GM19238 (cell line): Measurements from ENCODE around the gene GRM4.
"Not testable (repeated sequence)": the region's sequence is repeated elsewhere in the genome, so short reads cannot be mapped to it uniquely, and the experiment has no call there.

ENCODE experiments used
- DNase-seq: peaks from one replicate; pipeline ENCODE4 v3.0.0; 2011; ENCODE audit warnings: low spot score; ENCODE audit not compliant: insufficient read length

The GRM4 gene

GRCh38 chr6:34022873-34023255 is 123.0 kb downstream of the GRM4 start:
- no peak for DNase-seq

GRCh38 chr6:34022250-34022872 is 123.5 kb downstream of the GRM4 start:
- no peak for DNase-seq

GRCh38 chr6:34021554-34022190 is 124.2 kb downstream of the GRM4 start:
- DNase-seq = no peak

GRCh38 chr6:34020807-34021553 is 124.9 kb downstream of the GRM4 start:
- no peak for DNase-seq

GRCh38 chr6:34020278-34020677 is 125.6 kb downstream of the GRM4 start:
- no peak for DNase-seq

GRCh38 chr6:34018961-34019606 is 126.8 kb downstream of the GRM4 start:
- no peak for DNase-seq

GRCh38 chr6:34018026-34018425 is 127.9 kb downstream of the GRM4 start:
- DNase-seq = no peak

GRCh38 chr6:34017106-34017805 is 128.6 kb downstream of the GRM4 start:
- no peak for DNase-seq

- DNase-seq = not testable (repeated sequence)
Observed at GRCh38 chr6:34016573-34016972, 129.3 kb downstream of the GRM4 start.

- DNase-seq = no peak
Observed at GRCh38 chr6:34015586-34015985, 130.3 kb downstream of the GRM4 start.

- no peak for DNase-seq
Observed at GRCh38 chr6:34011264-34011663, 134.6 kb downstream of the GRM4 start.

- no peak for DNase-seq
Observed at GRCh38 chr6:34005901-34006531, 139.9 kb downstream of the GRM4 start.

GRCh38 chr6:34004706-34005105 is 141.2 kb downstream of the GRM4 start:
- DNase-seq = no peak

- no peak for DNase-seq
Observed at GRCh38 chr6:34003962-34004361, 141.9 kb downstream of the GRM4 start.

- no peak for DNase-seq
Observed at GRCh38 chr6:34001706-34002621, 143.9 kb downstream of the GRM4 start.

GRCh38 chr6:34000281-34000680 is 145.6 kb downstream of the GRM4 start:
- no peak for DNase-seq

GRCh38 chr6:33999567-33999966 is 146.3 kb downstream of the GRM4 start:
- DNase-seq = no peak

GRCh38 chr6:33998660-33999059 is 147.2 kb downstream of the GRM4 start:
- no peak for DNase-seq

GRCh38 chr6:33997265-33997664 is 148.6 kb downstream of the GRM4 start:
- no peak for DNase-seq

GRCh38 chr6:33996120-33996475 is 149.8 kb downstream of the GRM4 start:
- DNase-seq = no peak
